A673 (cell line): ENCODE measurements around the gene PRXL2C.

Source experiments
- CTCF ChIP-seq: fragments of 300-800, 200-600 bp; sonication (generic); conservative IDR thresholded peaks from 2 replicates; pipeline ENCODE4 v1.5.1; 2017; ENCODE audit warnings: low read depth, mild to moderate bottlenecking, antibody characterized with exemption, low read length, moderate library complexity, mixed read lengths
- EZH2 ChIP-seq: fragments of 200-600 bp; sonication (generic); IDR thresholded peaks from 2 replicates; pipeline ENCODE4 v1.6.1; 2017; ENCODE audit warnings: borderline replicate concordance, low read depth, mild to moderate bottlenecking, mixed read lengths, antibody characterized with exemption, low read length; ENCODE audit not compliant: poor library complexity, severe bottlenecking

- TF ChIP-seq CTCF: no peak
- no peak for TF ChIP-seq EZH2
Measured at GRCh38 chr9:96688187-96688586, 33.1 kb upstream of the PRXL2C start.
